H9 (cell line): ENCODE data around the gene ARHGAP15. TPM values are rescaled to one million over a fixed set of nuclear protein-coding genes. Genes with fewer than 3 reads are reported as not detected.

ENCODE experiments used
- DNase-seq: peaks from one replicate; pipeline ENCODE4 v3.0.0-alpha.2; 2017
- H2AFZ ChIP-seq: one replicate; pipeline ENCODE4 v1.6.1; 2013; ENCODE audit warnings: mild to moderate bottlenecking, low read length, control low read depth, moderate library complexity
- H2AK5ac ChIP-seq: 2 replicates; pipeline ENCODE4 v1.6.1; 2013; ENCODE audit warnings: low read length, control low read depth, mixed read lengths; ENCODE audit not compliant: insufficient read length
- H2BK120ac ChIP-seq: one replicate; pipeline ENCODE4 v1.6.1; 2013; ENCODE audit warnings: low read depth, mild to moderate bottlenecking, low read length, control low read depth, inconsistent platforms; ENCODE audit not compliant: poor library complexity, severe bottlenecking
- H2BK12ac ChIP-seq: 2 replicates; pipeline ENCODE4 v1.6.1; 2013; ENCODE audit warnings: low read length, control low read depth, mixed read lengths, low read depth; ENCODE audit not compliant: insufficient read length
- H2BK15ac ChIP-seq: 2 replicates; pipeline ENCODE4 v1.6.1; 2013; ENCODE audit warnings: low read depth, low read length, control low read depth
- H2BK20ac ChIP-seq: one replicate; pipeline ENCODE4 v1.6.1; 2013; ENCODE audit warnings: low read depth, mild to moderate bottlenecking, low read length, control low read depth, inconsistent platforms; ENCODE audit not compliant: poor library complexity, severe bottlenecking
- H2BK5ac ChIP-seq: 2 replicates; pipeline ENCODE4 v1.6.1; 2013; ENCODE audit warnings: low read length, control low read depth, mixed read lengths; ENCODE audit not compliant: insufficient read length
- H3K14ac ChIP-seq: 2 replicates; pipeline ENCODE4 v1.6.1; 2013; ENCODE audit warnings: low read length, control low read depth; ENCODE audit not compliant: insufficient read depth
- H3K18ac ChIP-seq: 2 replicates; pipeline ENCODE4 v1.6.1; 2013; ENCODE audit warnings: low read depth, mild to moderate bottlenecking, mixed read lengths, low read length, control low read depth; ENCODE audit not compliant: insufficient read length
- H3K23ac ChIP-seq: 2 replicates; pipeline ENCODE4 v1.6.1; 2013; ENCODE audit warnings: low read length, control low read depth, mixed read lengths, low read depth; ENCODE audit not compliant: insufficient read length
- H3K23me2 ChIP-seq: 2 replicates; pipeline ENCODE4 v1.6.1; 2013; ENCODE audit warnings: low read depth, mild to moderate bottlenecking, mixed read lengths, low read length, control low read depth; ENCODE audit not compliant: insufficient read length, poor library complexity, severe bottlenecking
- H3K27ac ChIP-seq: 2 replicates; pipeline ENCODE4 v1.5.1; 2013; ENCODE audit warnings: low read length, control low read depth, mixed read lengths, low read depth; ENCODE audit not compliant: insufficient read length
- H3K27me3 ChIP-seq: 2 replicates; pipeline ENCODE4 v1.6.1; 2013; ENCODE audit warnings: low read length, control low read depth, inconsistent platforms; ENCODE audit not compliant: insufficient read depth
- H3K4ac ChIP-seq: 2 replicates; pipeline ENCODE4 v1.6.1; 2013; ENCODE audit warnings: low read depth, mild to moderate bottlenecking, control low read depth, inconsistent platforms, low read length, moderate library complexity
- H3K4me1 ChIP-seq: 2 replicates; pipeline ENCODE4 v1.6.1; 2013; ENCODE audit warnings: low read length, control low read depth, inconsistent platforms; ENCODE audit not compliant: insufficient read depth
- H3K4me2 ChIP-seq: 2 replicates; pipeline ENCODE4 v1.6.1; 2013; ENCODE audit warnings: low read length, control low read depth, mixed read lengths; ENCODE audit not compliant: insufficient read length, insufficient read depth
- H3K56ac ChIP-seq: 2 replicates; pipeline ENCODE4 v1.6.1; 2013; ENCODE audit warnings: low read depth, mild to moderate bottlenecking, mixed read lengths, low read length, control low read depth; ENCODE audit not compliant: insufficient read length
- H3K79me1 ChIP-seq: 2 replicates; pipeline ENCODE4 v1.6.1; 2013; ENCODE audit warnings: low read depth, mild to moderate bottlenecking, moderate library complexity, low read length, control low read depth, inconsistent platforms; ENCODE audit not compliant: insufficient read depth, poor library complexity, severe bottlenecking
- H3K79me2 ChIP-seq: 2 replicates; pipeline ENCODE4 v1.6.1; 2013; ENCODE audit warnings: low read length, control low read depth, inconsistent platforms; ENCODE audit not compliant: insufficient read depth
- H3K9ac ChIP-seq: 2 replicates; pipeline ENCODE4 v1.6.1; 2013; ENCODE audit warnings: low read length, control low read depth, mixed read lengths; ENCODE audit not compliant: insufficient read length; ENCODE audit errors: extremely low read depth
- H3K9me3 ChIP-seq: one replicate; pipeline ENCODE4 v1.6.1; 2013; ENCODE audit warnings: low read depth, low read length, inconsistent platforms; ENCODE audit not compliant: control insufficient read depth
- H3T11ph ChIP-seq: one replicate; pipeline ENCODE4 v1.6.1; 2013; ENCODE audit warnings: mild to moderate bottlenecking, low read length, control low read depth, inconsistent platforms
- H4K20me1 ChIP-seq: one replicate; pipeline ENCODE4 v1.6.1; 2013; ENCODE audit not compliant: control insufficient read depth, insufficient read length, insufficient read depth
- H4K5ac ChIP-seq: 2 replicates; pipeline ENCODE4 v1.6.1; 2013; ENCODE audit warnings: low read depth, mild to moderate bottlenecking, mixed read lengths, low read length, control low read depth; ENCODE audit not compliant: insufficient read length
- H4K8ac ChIP-seq: replicated peaks from 2 replicates; pipeline ENCODE4 v1.6.1; 2013; ENCODE audit warnings: low read length, control low read depth, mixed read lengths, low read depth; ENCODE audit not compliant: insufficient read length
- H4K91ac ChIP-seq: 2 replicates; pipeline ENCODE4 v1.6.1; 2013; ENCODE audit warnings: low read depth, mild to moderate bottlenecking, moderate library complexity, mixed read lengths, low read length, control low read depth; ENCODE audit not compliant: insufficient read length
- H3K27ac Mint-ChIP-seq, 3 experiments: 2 replicates in 2 of 3; 3 replicates in 1 of 3; pipeline ENCODE4 v1.8.0; 2020 to 2021; ENCODE audit warnings: mixed read lengths in 3 of 3, mild to moderate bottlenecking in 1 of 3, moderate library complexity in 1 of 3
- H3K27me3 Mint-ChIP-seq: 2 replicates; pipeline ENCODE4 v1.8.0; 2021; ENCODE audit warnings: low read depth, mild to moderate bottlenecking, moderate library complexity, mixed read lengths
- H3K36me3 Mint-ChIP-seq, 3 experiments: 2 replicates in 2 of 3; 3 replicates in 1 of 3; pipeline ENCODE4 v1.8.0; 2020 to 2021; ENCODE audit warnings: low read depth in 3 of 3, mixed read lengths in 3 of 3; ENCODE audit not compliant: insufficient read depth in 1 of 3
- H3K4me1 Mint-ChIP-seq, 2 experiments: 2 replicates each; pipeline ENCODE4 v1.8.0; 2020; ENCODE audit warnings: mixed read lengths in 2 of 2
- H3K4me3 Mint-ChIP-seq, 2 experiments: 2 replicates in 1 of 2; 3 replicates in 1 of 2; pipeline ENCODE4 v1.8.0; 2020 to 2021; ENCODE audit warnings: mild to moderate bottlenecking in 2 of 2, mixed read lengths in 2 of 2, moderate library complexity in 1 of 2
- H3K9me3 Mint-ChIP-seq, 2 experiments: 2 replicates in 1 of 2; 3 replicates in 1 of 2; pipeline ENCODE4 v1.8.0; 2020; ENCODE audit warnings: mild to moderate bottlenecking in 2 of 2, mixed read lengths in 2 of 2, moderate library complexity in 1 of 2
- CTCF ChIP-seq: fragments of 200-600 bp; sonication (generic); conservative IDR thresholded peaks from 3 replicates; pipeline ENCODE4 v1.8.0; 2021; ENCODE audit warnings: antibody characterized with exemption, mild to moderate bottlenecking
- WGBS: extraction: QIAGEN DNeasy Blood & Tissue Kit; methylation state at CpG from one replicate; pipeline ENCODE4 v1.1.7; 2013; ENCODE audit warnings: missing lambda C conversion rate, low lambda C conversion rate, mixed read lengths; ENCODE audit not compliant: insufficient read length; ENCODE audit errors: extremely low coverage; 5-methylcytosine and 5-hydroxymethylcytosine counted together
- total RNA-seq: library from RNA; stranded (reverse); gene quantifications from 2 replicates; pipeline ENCODE4 v1.2.1, GENCODE V29; 2021

The ARHGAP15 gene
- total RNA-seq, 1 experiment from 2014 or later: not detected

DNA sequence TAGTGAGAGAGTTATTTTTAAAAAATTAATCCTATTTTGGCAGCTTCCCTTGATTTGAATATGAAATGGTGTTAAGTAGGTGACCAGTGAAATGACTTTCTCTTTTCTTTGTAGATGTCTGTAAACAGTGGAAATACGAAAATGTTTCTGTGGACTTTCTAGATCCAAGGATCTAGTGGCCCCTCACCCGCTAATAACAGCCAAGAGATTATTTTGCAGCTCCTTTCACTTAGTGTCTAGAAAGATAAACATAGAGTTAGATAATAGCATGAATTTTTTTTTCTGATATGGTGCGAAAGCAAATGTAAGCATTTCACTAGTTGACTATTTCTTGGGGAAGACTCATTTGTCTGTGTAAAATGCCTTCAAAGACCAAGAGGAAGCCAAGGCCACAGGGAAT lies 57.7 kb downstream of the ARHGAP15 start:
- Histone ChIP-seq H2BK12ac (no peak overlapping the region), H3T11ph (no peak overlapping the region), H4K8ac (no peak overlapping the region), H3K23me2 (no peaks in the 10 kb centered on the region), H2BK20ac (no peak overlapping the region), H3K4ac (no peak overlapping the region), H3K9me3 (no peaks in the 10 kb centered on the region), H3K27me3 (no peaks in the 10 kb centered on the region), H3K14ac (no peak overlapping the region), H2BK15ac (no peak overlapping the region), H2AFZ (no peak overlapping the region), H3K4me2 (no peak overlapping the region), H3K18ac (no peak overlapping the region), H3K23ac (no peak overlapping the region), H4K5ac (no peak overlapping the region), H3K79me1 (no peaks in the 10 kb centered on the region), H4K91ac (no peak overlapping the region), H2AK5ac (no peak overlapping the region), H3K56ac (no peak overlapping the region), H4K20me1 (no peaks in the 10 kb centered on the region), H2BK5ac (no peak overlapping the region), H3K27ac (no peak overlapping the region), H3K9ac (no peak overlapping the region), H2BK120ac (no peak overlapping the region), H3K4me1 (no peaks in the 10 kb centered on the region), H3K79me2 (no peaks in the 10 kb centered on the region)
- Mint-ChIP-seq H3K9me3 (no peaks in the 10 kb centered on the region; a peak in 2 of 5 replicates), H3K36me3 (peaks cover 0 to 3% (median under 1%) of the 10 kb centered on the region in 3 experiments; a peak in 2 of 7 replicates), H3K4me3 (no peak overlapping the region), H3K27ac (no peak overlapping the region), H3K4me1 (no peaks in the 10 kb centered on the region), H3K27me3 (no peaks in the 10 kb centered on the region)
- WGBS: no CpG with 5 or more reads among the region's 3 CpGs
- no peak for DNase-seq
- TF ChIP-seq CTCF: no peak
